Islet precursor cell (in vitro differentiated cells): Measurements from ENCODE around the gene SMKR1.
"Not testable (repeated sequence)": the region's sequence is repeated elsewhere in the genome, so short reads cannot be mapped to it uniquely, and the experiment has no call there.

Experiments
- DNase-seq: peaks from one replicate; pipeline ENCODE4 v3.0.0-alpha.2; 2018

SMKR1 gene

GRCh38 chr7:129489491-129489890 lies 12.8 kb upstream of the SMKR1 start:
- DNase-seq, result no peak

- no peak for DNase-seq
These were observed 9.9 kb upstream of the SMKR1 start for GRCh38 chr7:129492391-129492790.

- DNase-seq, result no peak
These were observed 8.8 kb upstream of the SMKR1 start for GRCh38 chr7:129493555-129493954.

- no peak for DNase-seq
These were observed 8.3 kb upstream of the SMKR1 start for GRCh38 chr7:129494041-129494440.

- peak; percentile 69 for DNase-seq
These were observed 6.3 kb upstream of the SMKR1 start for GRCh38 chr7:129495987-129496386.

DNA sequence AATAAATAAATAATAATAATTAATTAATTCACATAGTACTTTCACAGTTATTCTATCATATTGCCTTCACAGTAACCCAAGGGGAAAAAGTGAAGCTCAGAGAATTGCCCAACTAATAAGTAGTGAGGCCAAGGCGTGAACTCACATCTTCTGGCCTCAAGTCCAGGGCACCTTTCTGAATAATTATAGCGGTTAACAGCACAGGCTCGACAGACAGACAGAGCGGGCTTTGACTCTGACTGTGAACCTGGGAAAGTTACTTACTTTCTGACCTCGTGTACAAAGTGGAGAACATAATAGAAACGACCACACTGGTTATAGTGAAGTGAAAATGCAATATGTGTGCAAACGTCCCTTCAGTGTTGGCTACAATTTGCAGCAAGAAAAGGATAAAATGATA lies 5.7 kb upstream of the SMKR1 start:
- DNase-seq, result no peak

- DNase-seq, result no peak
These were observed 5.2 kb upstream of the SMKR1 start for GRCh38 chr7:129497156-129497555.

GRCh38 chr7:129498021-129498420 lies 4.3 kb upstream of the SMKR1 start:
- DNase-seq, result no peak

DNA sequence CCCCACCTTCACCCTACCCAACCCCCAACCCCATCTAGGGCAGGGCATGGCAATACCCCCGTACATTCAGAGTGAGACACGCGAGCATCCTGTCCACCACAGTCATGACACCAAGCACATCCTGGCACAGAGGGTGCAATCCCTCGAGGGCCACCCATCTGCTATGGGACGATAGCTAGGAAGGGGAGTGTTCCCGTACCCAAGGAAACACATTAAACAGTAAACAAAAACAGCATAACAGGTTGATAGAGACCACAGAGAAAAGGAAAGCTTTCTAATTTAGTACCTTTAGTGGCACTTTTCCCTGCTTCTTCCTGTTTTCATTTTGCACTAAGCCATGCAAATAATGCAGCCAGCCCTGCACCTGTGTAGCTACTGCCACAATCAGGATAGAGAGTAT lies 2.3 kb upstream of the SMKR1 start:
- DNase-seq, result no peak

- DNase-seq, result peak; percentile 64
These were observed 666 bp downstream of the SMKR1 start for GRCh38 chr7:129502708-129503685.

GRCh38 chr7:129503725-129504124 lies 1.4 kb downstream of the SMKR1 start:
- no peak for DNase-seq

- no peak for DNase-seq
These were observed 9.9 kb downstream of the SMKR1 start for GRCh38 chr7:129512192-129512591.

DNA sequence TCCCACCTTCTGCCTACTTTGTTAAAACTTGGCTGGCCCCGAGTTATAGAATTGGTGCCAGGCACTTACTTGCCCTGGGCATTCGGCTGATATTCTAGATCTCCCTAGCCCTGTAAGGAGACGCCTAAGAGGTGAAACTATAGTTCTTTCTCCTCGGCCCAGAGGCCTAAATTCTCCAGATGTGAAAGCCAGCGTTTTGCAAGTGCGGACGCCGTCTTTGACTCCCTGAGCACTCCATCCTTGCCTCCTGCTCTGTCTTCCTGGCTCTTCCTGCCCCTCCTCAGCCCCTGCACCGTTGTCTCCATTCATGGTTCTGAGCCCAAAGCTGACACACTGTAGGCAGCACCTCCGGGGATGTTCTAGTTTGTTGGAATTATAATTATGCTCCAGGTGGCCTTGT lies 11.2 kb downstream of the SMKR1 start:
- DNase-seq, result no peak

- DNase-seq, result no peak
These were observed 12.4 kb downstream of the SMKR1 start for GRCh38 chr7:129514683-129515082.

GRCh38 chr7:129515381-129515780 lies 13.1 kb downstream of the SMKR1 start:
- DNase-seq, result no peak

DNA sequence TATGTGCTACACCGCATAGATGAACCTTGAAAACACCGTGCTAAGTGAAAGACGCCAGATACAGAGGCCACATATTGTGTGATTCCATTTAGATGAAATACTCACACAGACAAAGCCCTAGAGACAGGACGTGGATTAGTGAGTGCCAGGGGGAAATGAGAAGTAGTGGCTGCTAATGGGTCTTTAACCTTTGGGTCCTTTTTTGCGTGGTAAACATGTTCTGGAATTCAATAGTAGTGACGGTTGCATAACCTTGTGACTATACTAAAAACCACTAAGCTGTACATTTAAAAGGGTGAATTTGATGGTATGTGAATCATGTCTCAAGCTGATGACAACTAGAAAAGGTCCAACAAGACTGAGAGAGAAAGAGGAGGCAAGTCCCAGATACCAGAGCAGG lies 15.6 kb downstream of the SMKR1 start:
- no peak for DNase-seq

GRCh38 chr7:129519464-129519863 lies 17.1 kb downstream of the SMKR1 start:
- no peak for DNase-seq

DNA sequence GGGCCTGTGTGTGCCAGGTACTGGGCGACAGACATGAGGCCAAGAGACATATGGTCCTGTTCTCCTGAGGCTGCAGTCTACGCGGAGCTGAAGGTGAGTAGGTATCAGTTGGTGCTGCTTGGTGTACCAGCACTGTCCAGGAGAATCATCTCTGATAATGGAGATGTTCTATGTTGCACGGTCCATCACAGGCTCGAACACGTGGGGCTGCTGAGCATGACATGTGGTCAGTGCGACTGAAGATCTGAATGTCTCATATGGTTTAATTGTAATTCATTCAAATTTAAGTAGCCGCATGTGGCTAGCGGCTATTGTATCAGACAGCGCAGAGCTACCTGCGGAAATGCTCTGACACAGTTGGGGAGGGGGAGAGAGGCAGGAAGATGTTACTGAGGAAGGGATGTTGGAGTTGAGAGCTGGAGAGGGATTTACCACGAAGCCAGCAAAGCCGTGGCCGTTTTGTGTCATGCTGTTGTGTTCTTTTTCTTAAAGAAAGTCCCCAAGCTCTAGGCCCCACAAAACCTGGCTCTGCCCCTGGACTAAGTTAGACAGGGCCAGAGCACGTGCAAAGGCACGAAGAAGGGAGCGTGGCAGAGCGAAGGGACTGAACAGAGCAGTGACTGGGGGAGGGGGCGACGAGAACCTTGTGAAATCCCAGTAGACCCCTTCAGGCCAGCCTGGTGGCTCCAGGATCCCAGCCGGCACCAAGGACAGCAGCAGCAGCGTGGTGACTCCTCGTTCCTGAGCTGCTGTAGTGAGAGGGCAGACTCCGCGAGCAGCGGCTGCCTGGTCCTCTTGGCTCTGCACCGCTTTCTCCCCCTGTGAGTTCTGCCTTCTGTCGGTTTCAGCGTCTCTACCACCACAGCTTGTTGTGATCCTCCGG lies 20.0 kb downstream of the SMKR1 start:
- peak; percentile 75 for DNase-seq

DNA sequence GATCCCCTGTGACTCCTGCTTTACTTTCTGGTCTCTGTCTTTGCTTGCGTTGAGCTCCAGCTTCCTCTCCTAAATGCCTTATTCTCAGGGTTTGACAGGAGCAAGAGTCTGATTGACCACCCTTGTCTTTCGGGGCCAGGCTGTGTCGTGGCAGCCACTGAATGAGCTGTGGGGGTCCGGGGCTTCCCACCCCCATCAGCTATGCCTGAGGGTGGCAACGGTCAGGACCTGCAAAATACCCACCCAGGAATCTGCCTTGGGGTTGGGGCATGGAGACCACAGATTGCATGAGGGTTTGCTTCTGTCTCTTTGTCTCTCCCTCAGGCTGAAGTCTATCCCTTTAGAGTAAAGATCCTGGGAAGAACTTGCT lies 20.6 kb downstream of the SMKR1 start:
- no peak for DNase-seq

DNA sequence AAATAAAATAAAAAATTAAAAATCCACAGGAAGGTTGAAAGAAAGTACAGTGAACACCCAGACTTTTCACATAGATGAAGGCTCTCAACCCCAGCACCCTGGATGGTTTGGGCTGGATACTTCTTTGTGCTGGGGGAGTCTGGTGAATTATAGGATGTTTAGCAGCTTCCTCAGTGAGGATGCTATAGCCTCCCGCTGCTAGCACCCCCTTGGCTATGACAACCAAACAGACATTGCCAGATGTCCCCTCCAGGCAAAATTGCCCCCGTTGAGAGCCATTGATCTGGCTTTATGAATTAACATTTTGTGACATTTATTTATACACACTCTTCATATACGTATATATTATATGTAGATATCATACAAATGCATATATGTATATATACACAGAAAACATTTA lies 21.6 kb downstream of the SMKR1 start:
- DNase-seq, result no peak

GRCh38 chr7:129524405-129524804 lies 22.1 kb downstream of the SMKR1 start:
- DNase-seq, result not testable (repeated sequence)

GRCh38 chr7:129525225-129525862 lies 23.0 kb downstream of the SMKR1 start:
- no peak for DNase-seq

DNA sequence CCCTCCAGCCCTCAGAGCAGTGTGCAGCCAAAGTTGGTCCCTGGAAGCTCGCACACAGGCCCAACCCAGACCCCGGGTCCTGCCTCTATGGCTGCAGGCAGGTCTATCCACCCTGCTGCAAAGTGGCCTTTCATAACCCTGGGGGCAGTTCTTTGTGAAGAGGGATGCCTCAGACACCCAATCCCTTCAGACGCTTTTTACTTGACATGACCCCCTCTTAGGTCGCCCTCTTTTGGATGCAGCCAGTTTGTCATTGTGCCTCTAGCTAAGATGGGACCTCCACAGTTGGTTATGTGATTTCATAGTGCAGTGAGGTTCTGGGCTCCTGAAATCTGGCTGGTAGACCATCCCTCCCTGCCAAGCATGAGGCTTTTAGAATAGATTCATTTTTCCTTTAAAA lies 27.3 kb downstream of the SMKR1 start:
- DNase-seq, result no peak
